Kidney (tissue), 14 donors: ENCODE results near the gene FASTK. TPM values are rescaled to one million over a fixed set of nuclear protein-coding genes. Genes with fewer than 3 reads are reported as not detected.
A peak's percentile ranks its signal among the peaks of the same experiment; 100 is the strongest.

ENCODE experiments used
- DNase-seq, 5 donors: peaks; one replicate each; pipeline ENCODE4 v3.0.0-alpha.2; 2013 to 2020
- FAIRE-seq: peaks from 2 replicates; lab custom pipeline; 2012; peaks lifted over from hg19 to GRCh38; lab: Jason Lieb, UNC
- H3K27ac ChIP-seq, 2 donors: one replicate each; pipeline ENCODE4 v1.7.0; 2013; ENCODE audit warnings: low read depth in 2 of 2, low read length in 2 of 2, inconsistent platforms in 1 of 2
- H3K27me3 ChIP-seq: one replicate; pipeline ENCODE4 v1.7.1; 2013; ENCODE audit warnings: low read length, inconsistent platforms; ENCODE audit not compliant: control insufficient read depth, insufficient read depth
- H3K36me3 ChIP-seq, 3 donors: one replicate each; pipeline versions ENCODE4 v1.7.0 to v1.7.1; 2013; ENCODE audit warnings: low read length in 3 of 3, control low read depth in 1 of 3, inconsistent platforms in 1 of 3; ENCODE audit not compliant: insufficient read depth in 3 of 3, control insufficient read depth in 2 of 3
- H3K4me1 ChIP-seq, 3 donors: one replicate each; pipeline versions ENCODE4 v1.7.0 to v1.7.1; 2013; ENCODE audit warnings: low read length in 3 of 3, inconsistent platforms in 1 of 3, low read depth in 1 of 3; ENCODE audit not compliant: control insufficient read depth in 2 of 3, insufficient read depth in 2 of 3
- H3K4me3 ChIP-seq, 3 donors: one replicate each; pipeline versions ENCODE4 v1.7.0 to v1.8.1; 2013; ENCODE audit warnings: low read length in 3 of 3, control low read depth in 1 of 3, inconsistent platforms in 1 of 3
- H3K9ac ChIP-seq, 3 donors: one replicate each; pipeline versions ENCODE4 v1.7.0 to v1.7.1; 2013; ENCODE audit warnings: low read length in 3 of 3, control low read depth in 1 of 3, inconsistent platforms in 1 of 3
- H3K9me3 ChIP-seq, 3 donors: one replicate each; pipeline versions ENCODE4 v1.7.0 to v1.7.1; 2013; ENCODE audit warnings: low read length in 3 of 3, control low read depth in 1 of 3, inconsistent platforms in 1 of 3; ENCODE audit not compliant: control insufficient read depth in 2 of 3, insufficient read depth in 1 of 3
- CTCF ChIP-seq: IDR thresholded peaks from 3 replicates; pipeline ENCODE4 v1.5.1; 2012; ENCODE audit warnings: mild to moderate bottlenecking, moderate library complexity, borderline replicate concordance; ENCODE audit not compliant: insufficient read depth; ENCODE audit errors: extremely low read depth
- intact Hi-C: fragments of 100-400 bp; cut with DNase I; formaldehyde crosslinking; loops from one replicate; pipeline ENCODE4 v1.11.1; 2022
- polyA plus RNA-seq: library from polyadenylated mRNA; stranded (reverse); fragments of 350-450 nt; fragmentation: Illumina TruSeq; extraction: RNeasy Lipid Tissue Mini Kit (QIAGEN cat#74804); gene quantifications from one replicate; pipeline ENCODE4 v1.2.3, GENCODE V29; 2014; ENCODE audit warnings: low read depth, low replicate concordance; ENCODE audit not compliant: insufficient read depth
- total RNA-seq: library from RNA; stranded (reverse); fragmentation: NEBNext Ultra II Directional; extraction: Animal tissue kit (Norgen Biotek cat#: 25700); gene quantifications from one replicate; pipeline ENCODE4 v1.2.1, GENCODE V29; 2021
- donor health status: control.
- donor health status: control.
- donor health status: control.
- donor health status: control.
- donor health status: control.
- donor health status: DM: yes; HTN: yes; CAD: no.
- donor health status: Normal renal cell carcinoma (clear cell type).

The FASTK gene
- total and polyA plus RNA-seq, 2 donors from 2014 or later: 71.2 to 116 TPM

- Histone ChIP-seq H3K27me3 (no peaks in the 10 kb centered on the region), H3K9ac (no peak overlapping the region), H3K4me3 (no peak overlapping the region), H3K9me3 (no peaks in the 10 kb centered on the region), H3K36me3 (no peaks in the 10 kb centered on the region), H3K27ac (no peak overlapping the region), H3K4me1 (no peaks in the 10 kb centered on the region)
- DNase-seq: no peak
- intact Hi-C loops: loop anchor here (10.0 kb wide), 1 partner anchor 206 kb away; no protein-coding TSS in a partner anchor
- FAIRE-seq: no peak
- TF ChIP-seq CTCF: no peak
These were observed 29.8 kb upstream of the FASTK start for GRCh38 chr7:151110236-151110940.

DNA sequence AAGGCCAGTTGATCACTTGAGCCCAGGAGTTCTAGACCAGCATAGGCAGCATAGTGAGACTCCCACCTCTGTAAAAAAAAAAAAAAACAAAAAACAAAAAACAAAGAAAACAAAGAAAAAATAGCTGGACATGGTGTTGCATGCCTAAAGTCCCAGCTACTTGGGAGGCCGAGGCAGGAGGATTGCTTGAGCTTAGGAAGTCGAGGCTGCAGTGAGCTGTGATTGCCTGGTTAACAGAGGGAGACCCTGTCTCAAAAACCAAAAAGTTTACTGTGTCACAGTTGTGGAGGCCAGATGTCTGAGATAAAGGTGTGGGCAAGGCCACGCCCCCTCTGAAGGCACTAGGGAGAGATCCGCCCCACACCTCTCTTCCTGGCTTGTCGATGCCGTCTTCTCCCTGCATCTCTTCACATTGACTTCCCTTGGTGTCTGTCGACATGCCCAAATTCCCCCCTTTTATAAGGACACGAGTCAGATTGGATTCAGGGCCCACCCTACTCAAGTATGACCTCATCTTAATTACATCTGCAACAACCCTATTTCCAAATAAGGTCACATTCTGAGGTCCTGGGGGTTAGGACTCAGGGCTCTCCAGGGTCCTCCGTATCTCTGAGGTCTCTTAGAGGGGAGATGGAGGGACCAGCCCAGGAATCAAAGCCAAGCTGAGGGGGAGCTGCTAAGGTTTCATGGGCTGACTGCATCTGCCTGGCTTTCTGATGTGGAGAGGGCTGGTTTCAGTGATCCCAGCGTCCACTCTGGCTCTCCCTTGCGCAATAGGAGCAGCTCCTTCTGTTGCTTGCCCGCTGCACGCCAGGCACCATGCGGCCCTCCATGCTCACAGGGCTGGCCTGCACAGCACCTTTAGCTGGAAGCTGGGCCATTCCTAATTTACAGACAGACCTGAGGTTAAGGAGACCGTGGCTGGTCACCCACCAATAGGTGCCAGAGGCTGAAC is 28.8 kb upstream of the FASTK start:
- no peaks in the 10 kb centered on the region for H3K9me3 ChIP-seq
- no peak overlapping the region for H3K4me3 ChIP-seq
- intact Hi-C loops: loop anchor here (10.0 kb wide), 1 partner anchor 205 kb away; no protein-coding TSS in a partner anchor
- TF ChIP-seq CTCF: no peak
- H3K9ac ChIP-seq: no peak overlapping the region
- FAIRE-seq (no peak), DNase-seq (peak in 1 of 5 donors; percentile 54)
- H3K27ac ChIP-seq: no peak overlapping the region
- H3K27me3 ChIP-seq: no peaks in the 10 kb centered on the region
- no peaks in the 10 kb centered on the region for H3K4me1 ChIP-seq
- H3K36me3 ChIP-seq: no peaks in the 10 kb centered on the region

- H3K4me3 ChIP-seq: no peak overlapping the region
- DNase-seq: peak in 1 of 5 donors; percentile 49
- H3K9me3 ChIP-seq: no peaks in the 10 kb centered on the region
- FAIRE-seq: no peak
- no peak overlapping the region for H3K27ac ChIP-seq
- H3K36me3 ChIP-seq: no peaks in the 10 kb centered on the region
- intact Hi-C loops: no loop called here
- H3K27me3 ChIP-seq: no peaks in the 10 kb centered on the region
- no peak overlapping the region for H3K9ac ChIP-seq
- TF ChIP-seq CTCF: no peak
- H3K4me1 ChIP-seq: no peaks in the 10 kb centered on the region
These were observed 27.3 kb upstream of the FASTK start for GRCh38 chr7:151107882-151108281.
